ENCODE data around the gene SIK3.

The SIK3 gene

GRCh38 chr11:117009905-117010605, 88.2 kb downstream of the SIK3 start:
- TF ChIP-seq, protein P1, sequence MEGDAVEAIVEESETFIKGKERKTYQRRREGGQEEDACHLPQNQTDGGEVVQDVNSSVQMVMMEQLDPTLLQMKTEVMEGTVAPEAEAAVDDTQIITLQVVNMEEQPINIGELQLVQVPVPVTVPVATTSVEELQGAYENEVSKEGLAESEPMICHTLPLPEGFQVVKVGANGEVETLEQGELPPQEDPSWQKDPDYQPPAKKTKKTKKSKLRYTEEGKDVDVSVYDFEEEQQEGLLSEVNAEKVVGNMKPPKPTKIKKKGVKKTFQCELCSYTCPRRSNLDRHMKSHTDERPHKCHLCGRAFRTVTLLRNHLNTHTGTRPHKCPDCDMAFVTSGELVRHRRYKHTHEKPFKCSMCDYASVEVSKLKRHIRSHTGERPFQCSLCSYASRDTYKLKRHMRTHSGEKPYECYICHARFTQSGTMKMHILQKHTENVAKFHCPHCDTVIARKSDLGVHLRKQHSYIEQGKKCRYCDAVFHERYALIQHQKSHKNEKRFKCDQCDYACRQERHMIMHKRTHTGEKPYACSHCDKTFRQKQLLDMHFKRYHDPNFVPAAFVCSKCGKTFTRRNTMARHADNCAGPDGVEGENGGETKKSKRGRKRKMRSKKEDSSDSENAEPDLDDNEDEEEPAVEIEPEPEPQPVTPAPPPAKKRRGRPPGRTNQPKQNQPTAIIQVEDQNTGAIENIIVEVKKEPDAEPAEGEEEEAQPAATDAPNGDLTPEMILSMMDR (IDR thresholded peaks at IDR 0.05; ENCODE audit: low read depth, low read length, missing control alignments): no peak
- no peak overlapping the region for H3K4me3 ChIP-seq (replicated peaks; ENCODE audit: low read depth, low read length)
- DNase-seq (ENCODE audit: extremely low read depth, low read depth): no peak

DNA sequence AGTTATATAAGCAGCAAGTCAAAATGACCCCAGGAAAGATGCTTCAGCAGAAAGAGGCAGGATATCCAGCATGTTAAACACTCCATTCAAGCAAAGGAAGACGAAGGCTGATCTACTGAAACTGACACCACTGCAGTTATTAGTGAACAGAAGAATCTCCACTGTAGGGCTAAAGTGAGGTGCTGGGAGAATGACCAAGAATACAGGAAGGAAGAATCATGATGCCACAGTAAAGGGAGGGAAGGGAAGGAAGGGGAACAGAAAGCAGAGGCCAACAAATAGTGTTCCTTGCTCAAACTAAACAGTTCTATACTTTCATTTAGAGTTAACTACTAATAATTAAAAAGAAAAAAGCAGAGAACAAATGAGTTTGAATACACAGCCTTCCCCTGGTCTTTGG, 92.5 kb downstream of the SIK3 start:
- no peak overlapping the region for H3K4me3 ChIP-seq (replicated peaks; ENCODE audit: low read depth, low read length)
- no peak for DNase-seq (ENCODE audit: extremely low read depth, low read depth)

GRCh38 chr11:117002639-117003299, 95.5 kb downstream of the SIK3 start:
- DNase-seq (ENCODE audit: extremely low read depth, low read depth): no peak
- TF ChIP-seq, protein P1 (IDR thresholded peaks at IDR 0.05; ENCODE audit: low read depth, low read length, missing control alignments): no peak

More for the DNA sequence above, 92.5 kb downstream of the SIK3 start:
- TF ChIP-seq, protein P1 (IDR thresholded peaks at IDR 0.05; ENCODE audit: low read depth, low read length, missing control alignments): no peak

DNA sequence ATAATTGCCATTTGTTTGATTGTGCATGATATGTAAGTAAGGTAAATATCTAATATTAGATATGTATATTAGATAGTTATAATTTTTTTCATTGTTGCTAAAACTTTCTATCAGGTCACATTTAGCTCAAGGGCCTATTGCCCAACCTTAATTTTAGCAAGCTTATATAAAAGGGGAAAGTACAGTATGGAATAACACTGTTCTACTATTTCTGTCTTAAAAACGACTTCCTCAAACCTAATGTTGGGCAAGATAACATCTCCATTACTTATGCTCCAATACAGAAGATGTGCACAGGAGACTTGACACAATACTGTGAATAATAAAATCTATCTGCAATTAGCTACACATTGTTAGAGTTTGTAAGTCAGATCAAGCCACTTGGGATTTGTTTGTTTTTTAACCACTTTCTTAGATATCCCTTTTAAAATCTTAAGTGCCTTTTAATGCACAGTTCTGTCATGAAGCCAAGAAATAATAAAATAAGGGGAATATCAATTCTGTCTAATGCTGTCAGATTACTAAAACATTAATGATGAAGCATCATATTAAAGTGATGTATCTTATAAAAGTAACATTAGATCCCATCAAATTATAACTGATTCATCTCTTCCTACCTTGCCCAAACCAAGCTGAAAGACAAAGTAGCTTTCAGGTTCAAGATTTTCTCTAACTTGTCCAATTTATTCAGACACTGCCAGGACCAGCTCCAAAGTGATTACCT, 98.1 kb downstream of the SIK3 start:
- TF ChIP-seq, protein P1 (IDR thresholded peaks at IDR 0.05; ENCODE audit: low read depth, low read length, missing control alignments): no peak
- DNase-seq (ENCODE audit: extremely low read depth, low read depth): no peak
- H3K4me3 ChIP-seq (replicated peaks; ENCODE audit: low read depth, low read length): no peak overlapping the region

More at GRCh38 chr11:117002639-117003299, 95.5 kb downstream of the SIK3 start:
- H3K4me3 ChIP-seq (replicated peaks; ENCODE audit: low read depth, low read length): no peak overlapping the region

DNA sequence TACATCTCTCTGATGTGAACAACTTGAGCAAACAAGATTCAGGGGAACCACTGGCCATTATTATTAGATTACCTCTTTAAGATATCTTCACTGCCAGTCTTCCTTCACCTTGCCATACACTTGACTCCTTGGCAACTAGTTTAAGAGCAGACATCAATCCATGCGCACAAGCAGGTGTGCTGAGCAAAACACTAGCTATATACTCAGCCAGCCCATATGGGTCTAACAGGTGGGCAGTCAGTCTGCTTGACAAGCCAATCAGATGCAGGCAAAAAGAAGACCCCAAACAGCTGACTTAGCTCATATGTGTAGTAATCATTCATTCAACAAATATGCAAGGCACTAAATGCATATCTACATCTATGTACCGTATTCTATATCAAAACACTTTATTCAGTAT, 101.2 kb downstream of the SIK3 start:
- no peak for DNase-seq (ENCODE audit: extremely low read depth, low read depth)
- TF ChIP-seq, protein P1 (IDR thresholded peaks at IDR 0.05; ENCODE audit: low read depth, low read length, missing control alignments): no peak
- H3K4me3 ChIP-seq (replicated peaks; ENCODE audit: low read depth, low read length): no peak overlapping the region

- TF ChIP-seq, protein P1 (IDR thresholded peaks at IDR 0.05; ENCODE audit: low read depth, low read length, missing control alignments): no peak
- no peak for DNase-seq (ENCODE audit: extremely low read depth, low read depth)
- H3K4me3 ChIP-seq (replicated peaks; ENCODE audit: low read depth, low read length): no peak overlapping the region
Measured at GRCh38 chr11:116994195-116994594, 104.0 kb downstream of the SIK3 start.

Data from HFF-Myc (cell line).